HepG2 (cell line): Measurements from ENCODE around the gene EPHB3. TPM values are rescaled to one million over a fixed set of nuclear protein-coding genes. Genes with fewer than 3 reads are reported as not detected.

Source experiments
- ATAC-seq: fragments of 200-7000 bp; cut with Tn5 transposase; 3 replicates; pipeline ENCODE4 v1.9.1; 2020; ENCODE audit warnings: mild to moderate bottlenecking, moderate library complexity
- BruUV-seq: library from RNA; stranded (reverse); fragments of 400-500 nt; replicated peaks from 2 replicates; lab custom pipeline; 2021; lab: Mats Ljungman, UMichigan
- CTCF ChIA-PET: fragments of 300-600 bp; formaldehyde crosslinking; extraction: SDS; loops from one replicate; lab custom pipeline; 2021; ENCODE audit warnings: low total read pairs, inconsistent platforms, low intra/inter-chr PET ratio; lab: Yijun Ruan, JAX
- POLR2A ChIA-PET: fragments of 350-600 bp; sonication (Branson Sonifier 250); formaldehyde crosslinking; loops from one replicate; lab custom pipeline; 2020; ENCODE audit warnings: antibody characterized with exemption, inconsistent platforms; lab: Yijun Ruan, JAX
- DNase-seq: peaks from one replicate; pipeline ENCODE4 v3.0.0-alpha.2; 2015; ENCODE audit warnings: low spot score
- FAIRE-seq: peaks from 3 replicates; lab custom pipeline; 2011; peaks lifted over from hg19 to GRCh38; lab: Jason Lieb, UNC
- H2AFZ ChIP-seq: one replicate; pipeline ENCODE4 v1.6.1; 2011; ENCODE audit warnings: low read length, inconsistent platforms
- H3K27ac ChIP-seq: fragments of 300-600 bp; 3 replicates; pipeline ENCODE4 v1.8.0; 2011; ENCODE audit warnings: mixed run types, mild to moderate bottlenecking, mixed read lengths, low read length, inconsistent platforms; ENCODE audit not compliant: insufficient read depth; ENCODE audit errors: extremely low read length
- H3K27me3 ChIP-seq, 2 experiments: fragments of 200-600 bp in 1 of 2; 2 replicates in 1 of 2; 3 replicates in 1 of 2; pipeline versions ENCODE4 v1.6.0 to v1.8.0; 2011; ENCODE audit warnings: low read length in 2 of 2, mild to moderate bottlenecking in 2 of 2, moderate library complexity in 2 of 2, inconsistent platforms in 1 of 2; ENCODE audit not compliant: insufficient read depth in 2 of 2, control insufficient read depth in 1 of 2
- H3K36me3 ChIP-seq, 2 experiments: fragments of 200-600 bp in 1 of 2; replicated peaks in 1 of 2; 2 replicates in 1 of 2; 3 replicates in 1 of 2; pipeline versions ENCODE4 v1.5.1 to v1.8.0; 2011; ENCODE audit warnings: low read length in 2 of 2, inconsistent platforms in 1 of 2; ENCODE audit not compliant: insufficient read depth in 2 of 2, control insufficient read depth in 1 of 2
- H3K4me1 ChIP-seq: 2 replicates; pipeline ENCODE4 v1.5.1; 2012; ENCODE audit warnings: low read length, inconsistent platforms; ENCODE audit not compliant: insufficient read depth
- H3K4me2 ChIP-seq: 2 replicates; pipeline ENCODE4 v1.6.0; 2011; ENCODE audit warnings: low read depth, low read length, inconsistent platforms
- H3K4me3 ChIP-seq, 3 experiments: fragments of 200-600 bp in 1 of 3; sonication (generic), shearing (Covaris generic) in 1 of 3; replicated peaks in 1 of 3; 2 replicates each; pipeline ENCODE4 v1.5.1; 2011 to 2016; ENCODE audit warnings: low read length in 3 of 3, inconsistent platforms in 2 of 3, low read depth in 2 of 3, mild to moderate bottlenecking in 2 of 3, control low read depth in 1 of 3, mixed read lengths in 1 of 3; ENCODE audit not compliant: insufficient read depth in 1 of 3
- H3K79me2 ChIP-seq: one replicate; pipeline ENCODE4 v1.6.1; 2011; ENCODE audit warnings: low read length, inconsistent platforms; ENCODE audit not compliant: insufficient read depth
- H3K9ac ChIP-seq: 2 replicates; pipeline ENCODE4 v1.6.0; 2011; ENCODE audit warnings: mild to moderate bottlenecking, low read depth, low read length, inconsistent platforms; ENCODE audit not compliant: insufficient read depth
- H3K9me3 ChIP-seq: 2 replicates; pipeline ENCODE4 v1.5.1; 2012; ENCODE audit warnings: mild to moderate bottlenecking, low read length
- H4K20me1 ChIP-seq: 2 replicates; pipeline ENCODE4 v1.6.0; 2011; ENCODE audit warnings: inconsistent platforms, mild to moderate bottlenecking, low read length, moderate library complexity; ENCODE audit not compliant: insufficient read depth
- EHMT2 ChIP-seq: fragments of 200-600 bp; sonication (generic); IDR thresholded peaks from 2 replicates; pipeline ENCODE4 v1.7.0; 2017; ENCODE audit warnings: antibody characterized with exemption, low read depth, low read length, borderline replicate concordance
- GABPB1 ChIP-seq: IDR thresholded peaks from 2 replicates; pipeline ENCODE4 v1.6.1; 2016; ENCODE audit warnings: mild to moderate bottlenecking, missing genetic modification reagents, moderate library complexity, missing compliant biosample characterization
- GATAD1 ChIP-seq: IDR thresholded peaks from 2 replicates; pipeline ENCODE4 v1.6.1; 2016; ENCODE audit warnings: missing genetic modification reagents, missing compliant biosample characterization
- MED13 ChIP-seq: sonication (generic); formaldehyde crosslinking; IDR thresholded peaks from 2 replicates; pipeline ENCODE4 v1.5.0; 2020; ENCODE audit warnings: missing genetic modification reagents
- MTF1 ChIP-seq: sonication (generic); formaldehyde crosslinking; IDR thresholded peaks from 2 replicates; pipeline ENCODE4 v1.5.0; 2020; ENCODE audit warnings: missing genetic modification reagents
- MTF2 ChIP-seq: sonication (generic); formaldehyde crosslinking; IDR thresholded peaks from 2 replicates; pipeline ENCODE4 v1.5.0; 2020; ENCODE audit warnings: missing genetic modification reagents, borderline replicate concordance
- SNAPC2 ChIP-seq: sonication (generic); formaldehyde crosslinking; IDR thresholded peaks from 2 replicates; pipeline ENCODE4 v1.8.1; 2022; ENCODE audit warnings: mild to moderate bottlenecking, missing genetic modification reagents
- TMF1 ChIP-seq: sonication (generic); formaldehyde crosslinking; IDR thresholded peaks from 2 replicates; pipeline ENCODE4 v1.8.1; 2022; ENCODE audit warnings: low read depth, missing genetic modification reagents
- U2AF2 ChIP-seq: fragments of 200-400 bp; formaldehyde crosslinking; IDR thresholded peaks from 2 replicates; pipeline ENCODE4 v1.6.1; 2017; ENCODE audit warnings: low read depth, mild to moderate bottlenecking, low read length
- ZNF253 ChIP-seq: sonication (generic); formaldehyde crosslinking; IDR thresholded peaks from 2 replicates; pipeline ENCODE4 v1.8.0; 2022; ENCODE audit warnings: mild to moderate bottlenecking, missing genetic modification reagents, borderline replicate concordance
- ZNF263 ChIP-seq: sonication (generic); formaldehyde crosslinking; IDR thresholded peaks from 2 replicates; pipeline ENCODE4 v1.4.0; 2020; ENCODE audit warnings: missing genetic modification reagents
- ZNF557 ChIP-seq: sonication (generic); formaldehyde crosslinking; IDR thresholded peaks from 2 replicates; pipeline ENCODE4 v1.4.0; 2020; ENCODE audit warnings: missing genetic modification reagents
- ZNF562 ChIP-seq: sonication (generic); formaldehyde crosslinking; IDR thresholded peaks from 2 replicates; pipeline ENCODE4 v1.8.0; 2022; ENCODE audit warnings: missing genetic modification reagents, borderline replicate concordance
- ZZZ3 ChIP-seq: sonication (generic); formaldehyde crosslinking; IDR thresholded peaks from 2 replicates; pipeline ENCODE4 v1.4.0; 2020; ENCODE audit warnings: missing genetic modification reagents, mild to moderate bottlenecking, borderline replicate concordance
- WGBS: methylation state at CpG from one replicate; pipeline ENCODE4 v1.1.6; 2017; ENCODE audit warnings: low lambda C conversion rate; 5-methylcytosine and 5-hydroxymethylcytosine counted together
- in situ Hi-C: cut with HindIII; loops from 2 replicates; pipeline ENCODE4 v1.10.0; 2017; ENCODE audit warnings: low pct_unique_long_range_greater_than_20kb; ENCODE audit not compliant: extremely low pct_ligation_motif_present
- intact Hi-C: fragments of 100-400 bp; cut with micrococcal nuclease; formaldehyde crosslinking; loops from one replicate; pipeline ENCODE4 v1.10.0; 2022; ENCODE audit not compliant: unreplicated experiment
- polyA plus RNA-seq, 8 experiments: library from polyadenylated mRNA; depleted of rRNA in 3 of 8; stranded (reverse) in 7 of 8; unstranded in 1 of 8; fragments of >200 nt; fragmentation: Illumina TruSeq in 4 of 8; extraction: Trizol in 4 of 8; gene quantifications; 2 replicates each; pipeline versions ENCODE4 v1.2.1 to v1.2.3, GENCODE V29; 2011 to 2016; ENCODE audit warnings: low read depth in 4 of 8, missing spikeins in 1 of 8, mixed read lengths in 1 of 8; ENCODE audit not compliant: insufficient read depth in 1 of 8
- total RNA-seq, 5 experiments: library from RNA; depleted of rRNA; stranded (reverse); fragments of >200 nt; fragmentation: Illumina TruSeq; extraction: Trizol; gene quantifications; 2 replicates each; pipeline ENCODE4 v1.2.3, GENCODE V29; 2016; ENCODE audit warnings: low read depth in 1 of 5
- TF ChIP-seq, protein P1 (sequence below): sonication (generic); formaldehyde crosslinking; IDR thresholded peaks from 2 replicates; pipeline ENCODE4 v1.5.0; 2020; ENCODE audit warnings: missing genetic modification reagents, mild to moderate bottlenecking, borderline replicate concordance
- TF ChIP-seq, protein P2 (sequence below): sonication (generic); formaldehyde crosslinking; IDR thresholded peaks from 2 replicates; pipeline ENCODE4 v1.4.0; 2020; ENCODE audit warnings: missing genetic modification reagents, borderline replicate concordance
- TF ChIP-seq, protein P3 (sequence below): sonication (generic); formaldehyde crosslinking; IDR thresholded peaks from 2 replicates; pipeline ENCODE4 v1.5.0; 2020; ENCODE audit warnings: missing genetic modification reagents
- TF ChIP-seq, protein P4 (sequence below): sonication (generic); formaldehyde crosslinking; IDR thresholded peaks from 2 replicates; pipeline ENCODE4 v1.4.0; 2020; ENCODE audit warnings: low read depth, mild to moderate bottlenecking, missing genetic modification reagents

EPHB3 gene
- total and polyA plus RNA-seq, 2 of the 13 experiments (the other 11 are each of a cell fraction or from before 2014, with no cell fraction given) = 0.01 TPM; not detected in 1

DNA sequence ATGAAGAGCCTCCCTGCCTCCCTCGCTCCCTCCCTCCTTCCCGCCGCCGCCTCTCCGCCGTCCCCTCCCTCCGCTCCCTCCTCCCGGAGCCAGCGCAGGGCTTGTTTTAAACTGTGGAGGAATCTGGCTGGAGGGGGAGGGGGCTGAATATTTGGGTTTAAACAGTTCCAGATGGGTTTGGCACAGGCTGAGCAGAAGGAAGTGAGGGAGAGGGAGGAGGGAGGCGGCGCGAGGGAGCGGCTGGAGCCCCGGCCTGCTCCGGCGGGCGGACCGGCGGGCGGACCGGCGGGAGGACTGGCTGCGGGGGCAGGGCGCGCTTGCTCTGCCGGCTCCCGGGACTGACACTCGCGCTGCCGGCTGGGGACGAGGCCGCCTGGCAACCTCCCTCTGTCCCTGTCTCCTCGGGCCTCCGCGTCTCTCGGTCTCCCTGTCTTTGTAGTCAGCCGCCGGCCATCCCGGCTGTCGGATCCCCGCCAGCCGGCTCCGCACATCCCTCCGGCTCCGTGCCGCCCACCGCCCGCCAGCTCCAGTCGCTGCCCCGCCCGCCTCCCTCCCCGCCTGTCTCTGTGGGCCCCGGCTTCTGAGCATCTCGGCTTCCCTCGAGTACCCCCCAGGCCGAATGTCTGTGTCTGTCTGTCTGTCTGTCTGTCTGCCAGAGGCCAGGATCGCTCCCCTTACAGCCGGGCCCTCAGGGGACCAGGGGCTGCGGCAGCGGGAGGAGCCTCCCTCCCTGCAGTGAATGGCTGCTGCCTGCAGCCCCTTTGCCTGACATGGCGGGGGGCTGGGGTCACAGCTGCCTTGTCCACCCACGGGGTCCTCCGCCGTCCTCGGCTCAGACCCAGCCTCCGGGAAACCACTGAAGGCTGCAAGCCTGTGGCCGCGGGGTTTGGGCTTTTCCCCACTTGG lies 7.6 kb downstream of the EPHB3 start:
- FAIRE-seq (no peak), ATAC-seq (peak; percentile 31), DNase-seq (no peak)
- Histone ChIP-seq H3K4me2 (0 out of 2 replicates have a peak overlapping the region, but pooled peaks have one; percentile 39), H3K27me3 (peaks cover 21 to 76% of the 10 kb centered on the region in 2 experiments), H3K9ac (no peak overlapping the region), H3K4me3 (peak overlapping the region in 2 of 3 experiments; percentile 7 to 33; a peak in 1 of 6 replicates), H3K27ac (no peak overlapping the region), H3K79me2 (no peaks in the 10 kb centered on the region), H4K20me1 (no peaks in the 10 kb centered on the region), H3K36me3 (no peaks in the 10 kb centered on the region), H3K4me1 (no peaks in the 10 kb centered on the region), H3K9me3 (no peaks in the 10 kb centered on the region), H2AFZ (no peak overlapping the region)
- in situ Hi-C loops = no loop called here
- POLR2A ChIA-PET = no interaction called here
- CTCF ChIA-PET = no interaction called here
- intact Hi-C loops = loop anchor here (5.0 kb wide), 1 partner anchor 143 kb away; the partner anchor contains the start of gene MAGEF1
- 9% methylated on average over 29 of the region's 68 CpGs for WGBS
- BruUV-seq = no TSS peak
- TF ChIP-seq ZNF263 (CRISPR knock-in tag) = peak; percentile 94
- no peak for TF ChIP-seq ZZZ3 (CRISPR knock-in tag)
- TF ChIP-seq MED13 (CRISPR knock-in tag) = no peak
- TF ChIP-seq ZNF253 (CRISPR knock-in tag) = no peak
- TF ChIP-seq, protein P1, sequence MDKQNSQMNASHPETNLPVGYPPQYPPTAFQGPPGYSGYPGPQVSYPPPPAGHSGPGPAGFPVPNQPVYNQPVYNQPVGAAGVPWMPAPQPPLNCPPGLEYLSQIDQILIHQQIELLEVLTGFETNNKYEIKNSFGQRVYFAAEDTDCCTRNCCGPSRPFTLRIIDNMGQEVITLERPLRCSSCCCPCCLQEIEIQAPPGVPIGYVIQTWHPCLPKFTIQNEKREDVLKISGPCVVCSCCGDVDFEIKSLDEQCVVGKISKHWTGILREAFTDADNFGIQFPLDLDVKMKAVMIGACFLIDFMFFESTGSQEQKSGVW = no peak
- no peak for TF ChIP-seq U2AF2
- TF ChIP-seq, protein P2, sequence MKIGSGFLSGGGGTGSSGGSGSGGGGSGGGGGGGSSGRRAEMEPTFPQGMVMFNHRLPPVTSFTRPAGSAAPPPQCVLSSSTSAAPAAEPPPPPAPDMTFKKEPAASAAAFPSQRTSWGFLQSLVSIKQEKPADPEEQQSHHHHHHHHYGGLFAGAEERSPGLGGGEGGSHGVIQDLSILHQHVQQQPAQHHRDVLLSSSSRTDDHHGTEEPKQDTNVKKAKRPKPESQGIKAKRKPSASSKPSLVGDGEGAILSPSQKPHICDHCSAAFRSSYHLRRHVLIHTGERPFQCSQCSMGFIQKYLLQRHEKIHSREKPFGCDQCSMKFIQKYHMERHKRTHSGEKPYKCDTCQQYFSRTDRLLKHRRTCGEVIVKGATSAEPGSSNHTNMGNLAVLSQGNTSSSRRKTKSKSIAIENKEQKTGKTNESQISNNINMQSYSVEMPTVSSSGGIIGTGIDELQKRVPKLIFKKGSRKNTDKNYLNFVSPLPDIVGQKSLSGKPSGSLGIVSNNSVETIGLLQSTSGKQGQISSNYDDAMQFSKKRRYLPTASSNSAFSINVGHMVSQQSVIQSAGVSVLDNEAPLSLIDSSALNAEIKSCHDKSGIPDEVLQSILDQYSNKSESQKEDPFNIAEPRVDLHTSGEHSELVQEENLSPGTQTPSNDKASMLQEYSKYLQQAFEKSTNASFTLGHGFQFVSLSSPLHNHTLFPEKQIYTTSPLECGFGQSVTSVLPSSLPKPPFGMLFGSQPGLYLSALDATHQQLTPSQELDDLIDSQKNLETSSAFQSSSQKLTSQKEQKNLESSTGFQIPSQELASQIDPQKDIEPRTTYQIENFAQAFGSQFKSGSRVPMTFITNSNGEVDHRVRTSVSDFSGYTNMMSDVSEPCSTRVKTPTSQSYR (CRISPR knock-in tag) = peak; percentile 54; the same call in 1 of the 2 replicates
- TF ChIP-seq MTF1 = no peak
- TF ChIP-seq TMF1 (CRISPR knock-in tag) = no peak
- no peak for TF ChIP-seq EHMT2
- no peak for TF ChIP-seq GATAD1
- TF ChIP-seq ZNF557 (CRISPR knock-in tag) = no peak
- TF ChIP-seq, protein P3, sequence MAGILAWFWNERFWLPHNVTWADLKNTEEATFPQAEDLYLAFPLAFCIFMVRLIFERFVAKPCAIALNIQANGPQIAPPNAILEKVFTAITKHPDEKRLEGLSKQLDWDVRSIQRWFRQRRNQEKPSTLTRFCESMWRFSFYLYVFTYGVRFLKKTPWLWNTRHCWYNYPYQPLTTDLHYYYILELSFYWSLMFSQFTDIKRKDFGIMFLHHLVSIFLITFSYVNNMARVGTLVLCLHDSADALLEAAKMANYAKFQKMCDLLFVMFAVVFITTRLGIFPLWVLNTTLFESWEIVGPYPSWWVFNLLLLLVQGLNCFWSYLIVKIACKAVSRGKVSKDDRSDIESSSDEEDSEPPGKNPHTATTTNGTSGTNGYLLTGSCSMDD (CRISPR knock-in tag) = no peak
- TF ChIP-seq, protein P4, sequence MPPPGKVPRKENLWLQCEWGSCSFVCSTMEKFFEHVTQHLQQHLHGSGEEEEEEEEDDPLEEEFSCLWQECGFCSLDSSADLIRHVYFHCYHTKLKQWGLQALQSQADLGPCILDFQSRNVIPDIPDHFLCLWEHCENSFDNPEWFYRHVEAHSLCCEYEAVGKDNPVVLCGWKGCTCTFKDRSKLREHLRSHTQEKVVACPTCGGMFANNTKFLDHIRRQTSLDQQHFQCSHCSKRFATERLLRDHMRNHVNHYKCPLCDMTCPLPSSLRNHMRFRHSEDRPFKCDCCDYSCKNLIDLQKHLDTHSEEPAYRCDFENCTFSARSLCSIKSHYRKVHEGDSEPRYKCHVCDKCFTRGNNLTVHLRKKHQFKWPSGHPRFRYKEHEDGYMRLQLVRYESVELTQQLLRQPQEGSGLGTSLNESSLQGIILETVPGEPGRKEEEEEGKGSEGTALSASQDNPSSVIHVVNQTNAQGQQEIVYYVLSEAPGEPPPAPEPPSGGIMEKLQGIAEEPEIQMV = peak; percentile 97
- no peak for TF ChIP-seq SNAPC2 (CRISPR knock-in tag)
- peak; percentile 12; the same call in 1 of the 2 replicates for TF ChIP-seq GABPB1
- peak; percentile 47; the same call in 1 of the 2 replicates for TF ChIP-seq MTF2 (CRISPR knock-in tag)
- no peak for TF ChIP-seq ZNF562 (CRISPR knock-in tag)
